Stimulated activated CD8-positive, alpha-beta memory T cell treated with anti-CD3 and anti-CD28 coated beads, Interleukin-15, amount 100 ng/mL, for 24 hours (primary cell): ENCODE measurements around the gene ILKAP.

ENCODE experiments used
- DNase-seq: peaks from one replicate; pipeline ENCODE4 v3.0.0-alpha.2; 2020; ENCODE audit warnings: low read depth

Gene ILKAP

DNA sequence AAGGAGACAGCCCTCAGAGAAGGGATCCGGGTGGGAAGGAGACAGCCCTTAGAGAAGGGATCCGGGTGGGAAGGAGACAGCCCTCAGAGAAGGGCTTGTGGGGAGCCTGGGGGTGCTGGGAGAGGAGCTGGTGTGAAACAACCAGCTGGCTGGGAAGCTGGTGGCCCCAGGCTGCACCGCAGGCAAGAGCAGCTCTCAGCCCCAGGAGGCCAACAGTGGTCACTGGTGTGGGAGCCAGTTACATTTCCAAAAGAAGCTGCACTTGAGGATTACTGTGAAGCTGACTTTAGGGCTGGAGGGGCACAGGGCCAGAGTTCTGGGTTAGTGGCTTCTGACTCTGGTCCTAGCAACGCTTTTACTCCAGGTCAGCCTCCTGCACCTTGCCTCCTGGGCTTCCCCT, 33.1 kb upstream of the ILKAP start:
- DNase-seq: no peak

DNA sequence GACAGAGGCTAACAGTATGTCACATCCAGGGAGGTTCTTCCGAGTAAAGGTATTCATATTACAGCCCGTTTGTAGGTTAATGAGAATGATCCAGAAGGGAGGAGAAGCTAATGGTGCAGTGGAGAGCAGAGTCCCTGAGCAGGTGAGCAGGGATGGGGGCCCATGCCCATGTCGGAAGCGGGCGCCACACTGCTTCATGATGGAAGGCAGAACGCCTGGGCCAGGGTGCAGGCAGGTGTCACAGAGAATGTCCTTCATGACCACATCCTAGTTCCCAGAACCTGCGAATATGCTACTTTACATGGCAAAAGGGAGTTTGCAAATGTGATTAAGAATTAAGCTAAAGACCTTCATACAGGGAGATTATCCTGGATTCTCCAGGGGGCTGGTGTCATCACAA, 32.4 kb upstream of the ILKAP start:
- DNase-seq: no peak

DNA sequence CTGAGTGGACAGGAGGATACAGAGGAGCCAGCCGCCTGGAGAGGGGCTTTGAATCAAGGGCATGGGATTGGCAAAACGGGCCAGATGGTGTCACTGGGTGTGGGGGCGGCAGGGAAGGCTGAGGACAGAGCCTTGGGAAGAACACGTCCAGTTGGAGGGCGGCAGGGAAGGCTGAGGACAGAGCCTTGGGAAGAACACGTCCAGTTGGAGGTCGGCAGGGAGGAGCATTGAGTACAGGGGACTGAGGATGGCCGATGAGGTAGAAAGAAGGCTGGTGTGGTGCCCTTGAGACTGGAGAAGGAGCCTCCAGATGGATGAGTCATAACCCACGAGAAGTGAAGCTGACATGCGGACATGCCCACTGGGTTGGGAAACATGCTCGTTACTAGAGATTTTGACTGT, 31.8 kb upstream of the ILKAP start:
- DNase-seq: no peak

DNA sequence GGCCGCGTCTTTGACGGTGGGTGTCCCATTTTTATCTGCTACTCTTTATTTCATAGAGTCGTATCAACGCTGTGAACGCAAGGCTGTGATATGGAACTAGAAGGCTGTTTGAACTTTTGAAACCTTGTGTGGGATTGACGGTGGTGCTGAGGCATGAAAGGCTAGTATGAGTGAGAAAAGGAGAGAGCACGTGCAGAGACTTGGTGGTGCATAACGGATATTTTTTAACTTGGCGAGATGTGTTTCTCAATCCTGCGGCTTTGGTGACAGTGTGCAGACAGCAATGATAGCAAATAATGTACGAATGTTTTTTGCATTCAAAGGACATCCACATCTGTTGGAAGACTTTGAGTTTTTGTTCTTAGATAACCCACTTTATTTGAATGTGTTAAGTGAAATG, 30.1 kb upstream of the ILKAP start:
- no peak for DNase-seq

DNA sequence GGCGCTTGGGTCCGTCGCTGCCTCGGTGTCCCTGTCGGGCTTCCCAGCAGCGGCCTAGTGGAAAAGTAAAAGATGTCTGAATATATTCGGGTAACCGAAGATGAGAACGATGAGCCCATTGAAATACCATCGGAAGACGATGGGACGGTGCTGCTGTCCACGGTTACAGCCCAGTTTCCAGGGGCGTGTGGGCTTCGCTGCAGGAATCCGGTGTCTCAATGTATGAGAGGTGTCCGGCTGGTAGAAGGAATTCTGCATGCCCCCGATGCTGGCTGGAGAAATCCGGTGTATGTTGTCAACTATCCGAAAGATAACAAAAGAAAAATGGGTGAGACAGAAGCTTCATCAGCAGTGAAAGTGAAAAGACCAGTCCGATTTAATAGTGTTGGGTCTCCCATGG, 28.3 kb upstream of the ILKAP start:
- no peak for DNase-seq

DNA sequence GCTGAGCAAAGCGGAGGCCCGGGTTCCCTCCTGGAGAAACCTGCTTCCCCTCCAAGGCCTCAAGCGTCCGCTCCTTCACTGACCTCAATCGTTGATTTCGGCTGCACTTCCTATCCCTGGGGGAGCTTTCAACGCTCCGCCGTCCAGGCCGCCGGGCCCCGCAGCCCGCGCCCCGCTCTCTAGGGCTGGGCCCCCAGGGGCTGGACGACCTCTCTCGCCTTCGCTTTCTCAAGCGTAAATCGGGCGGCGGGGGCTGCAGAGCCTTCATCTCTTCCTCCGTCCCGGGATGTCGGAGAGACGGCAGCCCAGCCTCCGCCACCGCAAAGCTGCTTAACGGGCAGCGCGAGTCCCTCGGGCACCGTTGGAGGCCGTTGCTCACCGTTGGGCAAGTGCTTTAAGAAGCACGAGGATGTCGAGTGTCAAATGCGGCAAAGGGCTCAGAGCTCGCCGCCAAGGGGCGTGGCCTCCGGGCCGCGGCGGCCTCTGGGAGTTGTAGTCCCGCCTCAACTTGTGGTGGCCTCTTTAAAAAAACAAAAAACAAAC, 27.8 kb upstream of the ILKAP start:
- DNase-seq: peak; percentile 60

DNA sequence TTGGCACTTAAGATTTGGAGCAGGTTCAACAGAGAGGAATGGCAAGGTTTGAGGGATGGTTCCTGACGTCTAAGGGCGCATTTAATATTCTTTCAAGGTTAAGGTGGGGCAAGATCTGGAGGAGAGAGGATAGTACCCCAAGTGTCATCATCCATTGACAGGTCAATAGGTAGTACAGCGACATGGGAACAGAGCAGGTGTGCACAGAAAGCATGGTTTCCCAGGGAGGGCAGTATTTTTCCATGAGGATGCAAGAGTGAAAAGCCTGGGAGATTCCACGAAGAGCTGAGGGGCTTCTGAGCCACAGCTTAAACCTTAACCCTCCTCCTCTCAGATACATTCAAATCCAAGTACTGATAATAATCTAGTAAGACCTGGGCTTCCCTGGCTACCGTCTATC, 27.2 kb upstream of the ILKAP start:
- DNase-seq: no peak

DNA sequence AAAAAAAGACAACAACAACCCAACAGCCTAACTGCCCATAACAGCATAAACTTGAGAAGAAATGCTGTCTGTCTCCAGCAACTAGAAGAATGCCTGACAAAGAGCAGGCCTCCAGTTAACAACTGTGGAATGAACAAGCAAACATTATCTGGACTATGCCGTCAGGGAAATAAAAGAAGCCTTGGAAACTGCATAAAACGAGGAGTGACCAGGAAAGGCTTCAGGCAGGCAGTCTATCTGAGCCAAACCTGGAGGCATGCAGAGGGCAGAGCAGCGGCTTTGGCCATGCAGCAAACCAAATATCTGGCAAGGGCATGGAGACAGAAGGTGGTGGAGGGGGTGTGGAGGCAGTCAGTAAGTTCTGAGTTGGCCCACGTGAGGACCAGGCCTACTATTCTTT, 25.2 kb upstream of the ILKAP start:
- DNase-seq: no peak

DNA sequence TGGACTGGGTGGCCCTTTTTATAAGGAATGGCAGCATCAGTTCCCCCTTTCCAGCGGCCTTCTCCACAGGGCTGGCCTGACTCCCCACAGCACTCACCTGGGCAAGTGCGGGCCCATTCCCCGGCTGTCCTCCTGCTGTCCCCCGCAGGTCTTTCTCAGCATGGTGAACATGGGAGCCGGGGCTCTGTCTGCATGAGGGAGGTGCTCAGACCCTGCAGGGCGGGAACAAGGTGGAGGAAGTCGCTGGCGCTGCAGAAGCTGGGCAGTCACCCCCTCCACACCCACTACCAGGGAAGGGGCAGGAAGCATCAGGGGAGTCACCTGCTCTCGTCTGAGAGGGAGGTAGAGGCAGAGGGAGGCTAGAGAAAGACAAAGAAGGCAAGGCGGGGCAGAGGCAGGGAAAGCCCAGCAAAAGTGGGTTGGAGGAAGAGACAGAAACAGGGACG, 24.1 kb upstream of the ILKAP start:
- no peak for DNase-seq

DNA sequence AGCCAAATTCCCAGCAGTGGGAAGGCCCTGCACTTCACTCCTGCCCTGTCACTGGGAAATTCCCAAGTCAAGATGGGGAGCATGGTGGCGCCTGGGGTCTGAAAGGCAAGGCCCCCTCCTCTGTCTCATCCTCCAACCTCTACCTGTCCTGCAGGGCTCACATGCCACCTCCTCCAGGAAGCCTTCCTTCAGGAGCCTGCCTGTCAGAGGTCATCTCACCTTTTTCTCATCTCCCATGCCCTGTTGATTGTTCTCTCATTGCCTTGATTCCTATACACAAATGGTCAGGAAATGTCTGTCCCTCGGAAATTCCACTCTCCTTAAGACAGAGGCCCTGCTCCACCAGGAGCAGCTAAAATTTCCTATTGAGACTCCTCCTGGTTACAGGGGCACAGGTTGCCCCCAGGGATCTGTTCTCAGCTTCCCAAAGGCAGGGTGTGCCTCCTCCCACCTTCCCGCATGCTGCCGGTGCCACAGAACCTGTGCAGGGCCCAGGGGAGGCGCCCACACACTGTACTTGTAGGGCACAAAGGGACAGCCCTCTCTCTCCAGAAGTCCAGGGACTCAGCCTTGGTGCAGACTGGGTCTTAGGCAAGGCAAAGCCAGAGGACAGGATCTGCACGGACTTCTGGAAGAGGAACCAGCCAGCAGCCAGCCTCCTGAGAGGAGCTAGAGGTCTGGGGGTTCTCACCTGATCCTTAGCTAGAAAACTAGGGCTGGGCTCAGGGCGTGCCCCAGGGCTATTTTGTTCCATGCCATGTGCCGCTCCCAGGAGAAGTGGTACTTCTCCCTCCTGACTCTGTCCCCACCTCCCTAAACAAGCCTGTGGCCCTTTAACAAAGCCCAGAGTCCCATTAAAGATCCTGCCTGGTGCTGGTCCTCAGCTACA, 23.4 kb upstream of the ILKAP start:
- no peak for DNase-seq

DNA sequence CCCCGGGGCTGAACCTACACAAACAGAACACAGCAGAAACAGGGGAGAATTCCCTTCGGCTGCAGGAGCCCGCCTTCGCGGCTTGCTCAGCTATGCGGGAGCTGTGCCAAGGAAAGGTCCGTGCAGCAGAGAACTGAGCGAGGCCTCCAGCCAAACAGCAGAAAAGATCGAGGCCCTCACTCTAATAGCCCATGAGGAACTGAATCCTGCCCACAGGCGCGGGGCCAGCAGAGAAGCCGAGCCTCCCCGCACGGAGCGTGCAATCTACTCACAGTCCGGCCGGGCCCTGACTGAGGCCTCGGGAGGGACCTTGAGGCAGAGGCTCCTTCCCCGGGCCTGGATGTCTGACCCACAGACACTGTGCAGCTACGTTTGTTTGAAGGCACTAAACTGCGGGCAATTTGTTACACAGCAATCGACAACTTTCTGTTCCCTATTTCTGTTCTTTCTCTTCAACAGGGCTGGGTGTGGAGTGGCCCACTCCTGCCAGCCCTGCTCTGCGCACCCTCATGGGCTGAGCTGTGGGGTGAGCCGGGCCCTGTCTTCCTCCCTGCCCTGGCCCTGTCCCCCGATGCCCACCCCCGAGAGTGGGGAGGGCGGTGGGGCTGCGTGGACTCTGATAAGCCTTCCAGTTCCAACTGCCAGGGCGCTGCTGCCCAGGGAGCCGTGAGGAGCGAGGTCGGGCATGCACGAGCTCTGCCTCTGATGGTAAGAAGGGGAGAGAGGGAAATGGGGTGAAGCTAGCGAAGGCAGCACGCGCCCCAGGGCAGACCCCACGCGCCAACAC, 22.6 kb upstream of the ILKAP start:
- DNase-seq: no peak

DNA sequence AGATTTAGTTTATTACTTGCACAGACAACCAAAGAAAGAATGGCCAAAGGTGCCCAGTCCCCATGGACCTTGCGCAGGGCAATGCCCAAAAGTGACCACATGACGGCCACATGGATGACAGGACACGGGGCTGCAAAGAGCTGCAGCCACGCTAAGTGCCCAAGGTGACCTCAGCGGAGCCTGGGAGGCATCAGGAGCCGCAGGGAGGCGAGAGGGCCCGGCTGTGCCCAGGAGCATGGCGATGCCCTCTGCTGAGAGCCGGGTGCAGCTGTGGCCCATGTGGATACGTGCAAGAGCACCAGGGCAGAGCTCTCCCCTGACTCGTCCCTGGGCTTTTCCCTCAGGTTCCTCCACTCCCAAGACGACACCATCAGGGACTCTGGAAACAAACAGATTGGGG, 21.6 kb upstream of the ILKAP start:
- no peak for DNase-seq

DNA sequence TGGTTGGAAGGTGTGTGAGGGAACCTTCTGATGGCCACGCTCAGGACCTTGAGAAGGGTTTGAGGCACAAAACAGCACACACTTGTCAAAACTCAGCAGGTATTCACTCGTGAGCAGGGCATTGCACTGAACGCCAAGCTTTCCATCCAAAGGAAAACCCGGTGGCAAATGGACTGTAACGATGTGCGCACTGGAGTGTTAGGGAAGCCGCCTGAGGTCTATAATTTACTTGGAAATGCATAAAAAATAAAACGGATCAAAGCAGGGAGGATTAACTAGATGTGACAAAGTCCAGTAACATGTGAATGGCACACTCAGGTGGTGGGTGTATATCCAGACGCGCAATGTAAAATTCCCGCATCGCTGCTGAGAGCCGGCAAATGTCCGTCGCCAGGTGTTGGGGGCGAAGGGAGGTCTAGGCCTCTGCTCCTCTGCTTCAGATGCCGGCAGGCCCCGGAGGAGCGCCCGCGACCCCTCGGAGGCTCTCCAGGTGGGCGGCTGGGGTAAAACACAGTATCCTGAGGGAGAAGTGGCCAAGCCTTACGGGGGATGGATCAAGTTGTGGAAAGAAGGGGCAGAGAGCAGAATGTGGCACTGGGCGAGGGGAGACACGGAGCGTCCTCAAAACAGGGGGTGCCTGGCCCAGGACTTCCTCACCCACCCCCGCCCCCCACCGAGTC, 21.0 kb upstream of the ILKAP start:
- DNase-seq: no peak

DNA sequence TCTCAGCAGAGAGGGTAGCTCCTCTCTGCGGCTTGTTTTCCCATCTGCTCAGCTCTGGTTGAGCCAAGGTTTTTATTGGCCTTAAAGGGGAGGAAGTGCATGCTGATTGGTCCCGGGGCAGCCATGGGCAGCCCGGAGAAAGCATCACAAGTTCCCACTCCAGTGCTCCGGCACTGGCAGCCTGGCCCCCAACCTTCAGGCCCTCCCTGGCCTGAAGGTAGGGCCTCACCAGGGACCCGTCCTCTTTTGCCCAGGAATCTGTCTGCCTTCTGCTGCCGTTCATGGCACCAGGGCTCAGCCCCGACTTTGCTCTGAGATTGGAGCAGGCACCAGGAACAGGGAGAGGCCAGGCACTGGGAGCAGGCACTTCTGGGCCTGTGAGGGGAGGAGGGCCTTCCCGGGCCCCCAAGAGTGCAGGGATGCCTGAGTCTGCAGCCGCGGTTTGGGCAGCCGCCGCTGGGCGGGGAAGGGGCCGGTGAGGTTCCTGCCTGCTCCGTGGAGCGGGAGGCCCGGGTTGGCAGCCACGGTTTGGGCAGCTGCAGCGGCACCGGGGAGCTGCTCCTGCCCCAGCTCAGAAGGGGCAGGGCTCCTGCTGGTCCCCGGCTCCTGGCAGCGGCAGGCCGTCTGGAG, 17.5 kb upstream of the ILKAP start:
- DNase-seq: no peak

DNA sequence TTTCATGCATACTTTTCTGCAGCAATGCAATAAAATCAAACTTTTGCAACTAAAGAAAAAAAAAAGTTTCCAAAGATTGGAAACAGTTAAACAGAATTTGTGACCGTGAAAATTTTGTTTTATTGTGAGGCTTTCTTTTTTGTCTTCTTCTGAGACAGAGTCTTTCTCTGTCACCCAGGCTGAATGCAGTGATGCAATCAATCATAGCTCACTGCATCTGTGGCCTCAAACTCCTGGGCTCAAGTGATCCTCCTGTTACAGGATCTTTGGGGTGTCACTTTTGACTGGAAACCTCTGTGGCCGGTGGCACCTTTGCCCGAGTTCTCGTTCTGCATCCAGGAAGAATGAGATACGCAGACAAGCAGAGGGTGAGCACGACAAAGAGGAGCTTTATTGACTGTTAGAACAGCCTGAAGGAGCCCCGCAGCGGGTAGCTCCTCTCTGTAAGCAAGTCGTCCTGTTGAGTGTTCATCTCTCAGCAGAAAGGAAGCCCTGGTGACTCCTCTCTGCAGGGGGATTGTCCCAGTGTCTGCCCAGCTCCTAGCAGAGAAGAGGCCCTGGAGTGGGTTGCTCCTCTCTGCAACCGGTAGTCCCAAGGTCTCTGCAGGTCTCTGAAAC, 16.9 kb upstream of the ILKAP start:
- DNase-seq: no peak

DNA sequence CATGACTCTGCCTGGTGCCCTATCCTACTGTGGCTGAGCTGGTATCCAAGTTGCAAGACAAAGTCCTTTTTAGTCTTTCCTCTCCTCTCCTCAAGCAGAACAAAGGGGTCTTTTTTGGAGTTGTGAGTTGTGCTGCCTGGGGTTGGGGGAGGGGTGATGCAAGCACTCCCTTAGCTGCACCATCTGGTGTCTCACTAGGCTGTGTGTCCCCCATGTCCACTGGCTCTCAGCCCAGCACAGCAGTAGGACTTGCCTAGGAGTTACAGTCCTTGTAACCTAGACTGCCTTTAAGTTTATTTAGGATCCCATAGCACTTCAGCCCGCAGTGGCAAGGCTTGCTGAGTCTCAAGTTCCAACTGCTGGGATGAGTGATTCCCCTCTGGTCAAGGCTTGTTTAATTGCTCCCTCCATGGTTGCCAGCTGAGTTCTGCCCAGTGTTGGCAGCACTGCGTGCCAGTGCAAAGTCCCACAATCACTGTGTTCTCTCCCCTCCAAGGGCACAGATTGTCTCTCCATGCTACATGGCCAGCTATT, 13.2 kb upstream of the ILKAP start:
- no peak for DNase-seq

DNA sequence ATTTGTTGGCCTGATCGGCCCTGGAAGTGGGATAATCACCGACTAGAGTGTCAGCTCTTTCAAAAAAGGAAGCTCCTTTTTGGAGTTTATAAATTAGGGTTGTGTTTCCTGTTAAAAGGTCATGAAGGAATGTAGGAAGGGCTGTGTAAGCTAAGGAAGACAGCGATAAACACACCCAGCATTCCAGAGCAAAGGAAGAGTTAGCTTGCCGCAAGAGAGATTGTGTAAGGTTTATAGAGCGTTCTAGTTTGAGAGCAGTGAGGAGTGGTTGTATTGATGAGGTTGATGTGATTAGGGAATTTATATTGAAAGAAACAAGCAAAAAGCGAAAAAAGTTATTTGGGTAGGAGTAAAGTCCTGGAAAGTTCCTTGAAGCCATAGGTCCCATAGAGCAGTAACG, 3.5 kb upstream of the ILKAP start:
- no peak for DNase-seq

DNA sequence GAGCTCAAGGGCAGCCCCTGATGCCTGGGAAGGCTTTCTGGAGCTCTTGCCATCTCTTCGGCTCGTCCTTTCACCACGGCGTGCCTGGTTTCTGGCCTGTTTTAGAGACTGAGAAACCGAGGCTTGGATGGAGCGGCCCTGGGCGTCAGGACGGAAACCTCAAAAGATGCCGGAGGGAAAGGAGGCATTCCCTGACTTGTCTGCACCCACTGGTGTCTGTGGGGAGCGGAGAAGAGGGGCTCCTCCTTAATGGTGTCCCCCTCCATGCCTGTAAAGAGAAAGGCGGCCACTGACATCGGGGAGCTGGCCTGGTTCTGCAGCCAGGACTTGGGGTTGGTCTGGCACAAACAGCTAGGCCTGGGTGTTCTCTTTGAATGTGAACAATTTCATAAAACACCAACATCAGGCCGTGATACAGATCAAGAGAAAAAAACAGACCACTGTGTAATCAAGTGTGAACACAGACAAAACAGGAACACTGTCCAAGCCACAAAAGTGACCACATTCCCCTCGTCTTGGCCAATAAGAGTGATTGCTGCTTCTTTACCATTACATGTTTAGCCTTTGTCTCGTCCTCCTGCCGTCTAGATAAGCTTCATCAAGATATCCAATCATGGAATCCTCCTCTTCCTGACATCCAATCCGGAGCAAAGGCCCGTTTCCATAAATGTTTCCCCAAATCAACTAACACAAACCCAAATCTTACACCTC, 633 bp upstream of the ILKAP start:
- DNase-seq: no peak

DNA sequence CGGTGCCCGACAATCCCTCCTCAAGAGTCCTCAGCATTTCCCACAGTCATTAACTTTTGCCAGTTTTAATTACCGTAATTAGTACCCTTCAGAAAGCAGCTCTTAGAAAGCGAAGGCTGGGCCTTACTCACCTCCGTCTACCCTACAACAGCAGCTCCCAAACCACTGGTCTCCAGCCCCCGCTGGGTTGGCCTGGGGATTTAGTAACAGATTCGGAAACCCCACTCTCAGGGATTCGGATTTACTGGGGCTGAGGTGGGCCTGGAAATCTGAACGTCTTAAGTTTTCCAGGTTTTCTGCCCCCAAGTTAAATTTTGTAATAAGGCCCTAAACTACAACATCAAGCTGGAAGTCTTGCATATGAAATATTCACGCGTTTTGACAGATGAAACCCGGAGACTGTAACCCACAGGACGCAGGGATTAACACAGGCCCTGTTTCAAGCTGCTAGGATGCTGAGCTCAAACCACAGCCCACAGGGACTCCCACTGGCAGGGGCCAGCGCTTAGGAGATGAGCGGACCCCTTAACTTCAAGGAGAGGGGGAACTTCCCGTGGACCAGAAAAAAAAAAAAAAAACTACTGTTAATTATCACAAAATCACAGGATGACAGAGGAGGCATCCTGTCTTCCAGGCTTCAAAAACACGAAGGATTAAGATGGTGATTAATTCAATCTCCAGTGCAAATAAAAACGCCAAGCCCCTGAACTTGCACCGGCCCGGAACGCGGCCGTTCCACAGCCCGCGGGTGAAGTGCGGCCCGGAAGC, 985 bp downstream of the ILKAP start:
- no peak for DNase-seq

DNA sequence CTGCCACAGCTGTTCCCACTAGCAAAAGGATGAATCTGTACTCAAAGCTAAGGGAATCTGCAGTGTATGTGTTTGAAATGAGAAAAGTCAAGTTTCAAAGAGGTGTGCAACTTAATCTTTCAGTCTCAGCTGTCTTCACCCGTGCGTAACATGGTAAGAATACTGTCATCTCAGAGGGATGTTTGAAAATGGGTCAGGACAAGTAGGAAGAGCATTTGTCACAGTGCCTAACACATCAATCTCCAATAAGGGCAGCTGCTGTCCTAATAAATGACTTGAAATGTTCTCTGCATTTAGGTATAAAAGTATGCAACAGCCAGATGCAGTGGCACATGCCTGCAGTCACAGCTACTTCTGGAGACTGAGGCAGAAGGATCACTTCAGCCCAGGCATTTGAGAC, 13.1 kb downstream of the ILKAP start:
- DNase-seq: no peak
